Measurements from ENCODE around the gene TBXA2R. TPM values are rescaled to one million over a fixed set of nuclear protein-coding genes. Genes with fewer than 3 reads are reported as not detected.

Gene TBXA2R
- total RNA-seq, 1 donor, result 4.3 TPM

DNA sequence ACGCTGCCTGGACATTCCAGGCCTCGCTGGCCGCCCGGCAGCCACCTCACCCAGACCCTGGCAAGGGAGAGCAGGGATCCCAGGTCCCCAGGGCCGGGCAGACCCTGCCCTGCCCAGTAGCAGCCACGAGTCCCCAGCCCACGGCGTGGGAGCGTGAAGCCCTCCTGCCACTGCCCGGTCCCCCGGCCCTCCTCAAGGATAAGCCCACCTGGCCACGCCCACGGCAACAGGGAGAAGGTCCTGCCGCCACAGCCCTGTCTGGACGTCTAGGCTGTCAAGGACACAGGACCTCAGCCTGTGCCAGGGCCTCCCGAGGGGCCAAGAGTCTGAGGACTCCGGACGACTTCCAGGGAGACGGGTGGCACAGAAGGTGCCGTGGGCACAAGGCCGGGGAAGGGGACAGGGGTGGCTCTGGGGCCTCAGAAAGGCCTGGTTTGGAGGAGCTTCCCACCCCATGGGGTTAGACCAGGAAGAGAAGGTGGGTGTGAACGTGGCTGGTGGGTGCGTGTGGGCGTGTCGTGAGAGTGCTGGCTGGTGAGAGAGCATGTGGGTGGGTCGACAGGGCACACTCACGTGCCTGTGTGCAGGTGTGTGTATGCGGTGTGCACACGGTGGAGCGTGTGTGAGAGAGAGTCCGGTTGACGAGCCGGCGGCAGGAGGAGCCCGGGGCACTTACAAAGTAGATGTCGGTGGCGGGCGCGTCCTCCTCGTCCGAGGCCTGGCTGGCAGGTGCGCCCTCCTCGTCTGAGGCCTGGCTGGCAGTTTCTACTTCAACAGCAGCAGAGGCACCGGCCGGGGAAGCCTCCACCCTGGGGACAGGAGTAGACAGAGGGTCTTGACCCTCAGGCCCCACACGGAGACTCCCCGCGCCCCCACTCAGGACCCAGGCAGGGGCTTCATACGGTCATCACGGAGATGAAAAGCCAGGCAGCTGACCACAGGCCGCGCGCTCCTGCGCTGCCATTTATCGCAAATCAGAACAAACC, 31.8 kb upstream of the TBXA2R start:
- TF ChIP-seq CTCF (IDR thresholded peaks at IDR 0.05; ENCODE audit: insufficient read depth, low read depth, low read length), result no peak
- H3K4me3 ChIP-seq (ENCODE audit: low read depth, low read length), result no peak overlapping the region
- no peak for DNase-seq (ENCODE audit: low read depth)

DNA sequence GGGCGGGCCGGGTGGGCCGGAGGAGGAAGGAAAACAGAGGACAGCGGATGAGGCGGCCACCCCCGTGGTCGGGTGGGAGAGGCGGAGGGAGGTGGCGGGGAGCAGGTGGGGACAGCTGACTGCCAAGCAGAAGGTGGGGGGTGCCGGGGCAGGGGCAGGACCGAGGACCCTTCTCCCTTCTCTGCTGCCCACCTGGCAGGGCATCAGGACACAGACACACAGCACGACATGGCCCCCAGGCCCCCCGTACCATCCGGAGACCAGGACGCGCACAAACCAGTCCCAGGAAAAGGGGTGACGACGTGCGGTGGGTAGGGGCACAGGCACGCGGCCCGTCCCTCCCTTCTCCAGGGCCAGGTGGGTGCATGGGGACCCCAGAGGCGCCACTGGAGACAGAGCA, 30.9 kb upstream of the TBXA2R start:
- no peak for DNase-seq (ENCODE audit: low read depth)
- no peak overlapping the region for H3K4me3 ChIP-seq (ENCODE audit: low read depth, low read length)
- no peak for TF ChIP-seq CTCF (IDR thresholded peaks at IDR 0.05; ENCODE audit: insufficient read depth, low read depth, low read length)

DNA sequence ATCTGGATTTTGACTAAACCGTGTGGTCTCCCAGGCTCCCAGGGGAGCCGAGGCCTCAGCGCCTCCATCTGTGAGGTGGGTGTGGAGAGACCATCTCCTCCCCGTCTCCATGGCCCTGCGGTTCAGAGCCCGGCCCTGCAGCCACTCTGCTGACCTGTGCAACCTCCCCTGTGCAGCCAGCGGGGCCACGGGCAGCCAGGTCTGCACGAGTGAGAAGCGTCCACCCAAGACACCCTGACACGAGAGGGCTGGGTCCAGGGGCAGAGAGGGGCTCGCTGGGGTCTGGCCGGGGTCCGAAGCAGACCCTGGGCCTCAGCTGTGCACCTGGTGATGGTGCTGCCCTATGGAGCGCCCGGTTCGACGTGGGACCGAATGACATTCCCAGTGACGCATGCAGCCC, 30.3 kb upstream of the TBXA2R start:
- no peak overlapping the region for H3K4me3 ChIP-seq (ENCODE audit: low read depth, low read length)
- DNase-seq (ENCODE audit: low read depth), result no peak
- TF ChIP-seq CTCF (IDR thresholded peaks at IDR 0.05; ENCODE audit: insufficient read depth, low read depth, low read length), result no peak

GRCh38 chr19:3636506-3636905, 29.8 kb upstream of the TBXA2R start:
- no peak for DNase-seq (ENCODE audit: low read depth)
- no peak for TF ChIP-seq CTCF (IDR thresholded peaks at IDR 0.05; ENCODE audit: insufficient read depth, low read depth, low read length)
- H3K4me3 ChIP-seq (ENCODE audit: low read depth, low read length), result no peak overlapping the region

DNA sequence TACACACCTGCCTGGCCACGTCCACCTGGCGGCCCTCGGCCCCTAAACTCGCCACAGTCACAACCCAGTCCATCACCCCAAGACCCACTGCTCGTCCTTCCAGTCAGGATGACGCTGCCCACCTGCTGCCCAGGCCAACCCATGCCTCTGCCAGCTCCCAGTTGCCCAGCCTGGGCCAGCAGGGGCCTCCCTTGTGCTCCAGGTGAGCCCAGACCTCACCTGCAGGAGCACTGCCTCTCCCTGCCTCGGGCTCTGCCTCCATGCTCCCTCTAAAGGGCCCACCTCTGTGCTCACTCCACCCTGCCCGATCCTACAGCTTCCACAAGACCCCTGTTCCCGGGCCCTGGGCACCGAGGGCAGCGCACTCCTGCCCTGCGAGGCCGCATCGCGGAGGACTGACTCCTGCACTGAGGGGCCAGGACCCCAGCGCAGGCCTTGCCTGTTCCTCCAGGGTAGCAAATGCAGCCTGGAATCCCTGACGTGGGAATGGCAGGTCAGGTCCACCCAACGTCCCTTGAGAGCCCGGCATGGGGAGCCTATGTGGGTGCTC, 27.9 kb upstream of the TBXA2R start:
- H3K4me3 ChIP-seq (ENCODE audit: low read depth, low read length), result no peak overlapping the region
- no peak for DNase-seq (ENCODE audit: low read depth)
- no peak for TF ChIP-seq CTCF (IDR thresholded peaks at IDR 0.05; ENCODE audit: insufficient read depth, low read depth, low read length)

DNA sequence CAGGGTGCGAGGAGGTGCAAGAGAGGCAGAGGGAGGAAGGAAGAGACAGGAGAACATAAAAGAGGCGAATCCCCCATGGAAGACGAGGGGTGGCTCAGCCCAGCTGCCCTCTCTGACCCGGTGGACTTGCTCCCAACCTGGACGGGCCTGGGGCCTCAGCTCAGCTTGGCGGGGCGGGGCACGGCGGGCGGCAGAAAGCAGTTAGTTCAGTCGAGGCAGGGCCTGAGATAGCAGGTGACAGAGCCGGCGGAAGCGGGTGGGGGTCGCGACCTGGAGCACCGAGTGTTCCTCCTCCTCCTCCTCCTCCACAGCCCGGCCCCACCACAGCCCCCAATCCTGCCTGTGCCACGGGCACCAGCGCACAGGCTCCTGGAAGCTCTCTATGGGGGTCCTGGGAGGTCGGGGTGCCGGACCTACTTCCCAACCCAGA, 26.9 kb upstream of the TBXA2R start:
- TF ChIP-seq CTCF (IDR thresholded peaks at IDR 0.05; ENCODE audit: insufficient read depth, low read depth, low read length), result no peak
- DNase-seq (ENCODE audit: low read depth), result no peak
- no peak overlapping the region for H3K4me3 ChIP-seq (ENCODE audit: low read depth, low read length)

Measured in fibroblast of villous mesenchyme (primary cell).